ENCODE measurements around the gene GAPVD1. TPM values are rescaled to one million over a fixed set of nuclear protein-coding genes. Genes with fewer than 3 reads are reported as not detected.
"Not testable (repeated sequence)": the region's sequence is repeated elsewhere in the genome, so short reads cannot be mapped to it uniquely, and the experiment has no call there.

GAPVD1 gene
- total RNA-seq, 1 donor from 2014 or later: 54.8 TPM

- H3K4me3 ChIP-seq: peak overlapping the region; percentile 89 to 99
- H3K27me3 ChIP-seq: no peaks in the 10 kb centered on the region
- DNase-seq (ENCODE audit: extremely low spot score in 2 of 2): no peak
- no peaks in the 10 kb centered on the region for H3K9me3 ChIP-seq
- H3K36me3 ChIP-seq: peaks cover 0 to 3% of the 10 kb centered on the region in 2 donors
- H3K4me1 ChIP-seq: peaks cover 35% of the 10 kb centered on the region
- intact Hi-C loops (cut with DNase I): no loop called here
- TF ChIP-seq POLR2AphosphoS5 (IDR thresholded peaks at IDR 0.05; ENCODE audit: insufficient read depth in 1 of 2, low read depth in 1 of 2): no peak
- TF ChIP-seq POLR2A (IDR thresholded peaks at IDR 0.05): no peak
- TF ChIP-seq CTCF (IDR thresholded peaks at IDR 0.05): no peak
- H3K27ac ChIP-seq: peak overlapping the region; percentile 89
These were observed 817 bp downstream of the GAPVD1 start for GRCh38 chr9:125262294-125262991.

GRCh38 chr9:125264068-125264467 lies 2.4 kb downstream of the GAPVD1 start:
- H3K27me3 ChIP-seq; H3K27ac ChIP-seq; H3K9me3 ChIP-seq; H3K36me3 ChIP-seq; H3K4me3 ChIP-seq; DNase-seq (ENCODE audit: extremely low spot score in 2 of 2); intact Hi-C loops (cut with DNase I): not testable (repeated sequence)
- H3K4me1 ChIP-seq: peaks cover 37% of the 10 kb centered on the region

GRCh38 chr9:125268394-125269013 lies 6.9 kb downstream of the GAPVD1 start:
- H3K4me1 ChIP-seq: peaks cover 53% of the 10 kb centered on the region
- TF ChIP-seq POLR2AphosphoS5 (IDR thresholded peaks at IDR 0.05; ENCODE audit: insufficient read depth in 1 of 2, low read depth in 1 of 2) (no peak), POLR2A (IDR thresholded peaks at IDR 0.05) (no peak), CTCF (IDR thresholded peaks at IDR 0.05) (no peak)
- intact Hi-C loops (cut with DNase I): no loop called here
- H3K36me3 ChIP-seq: peaks cover 0 to 3% of the 10 kb centered on the region in 2 donors
- no peaks in the 10 kb centered on the region for H3K9me3 ChIP-seq
- no peak overlapping the region for H3K4me3 ChIP-seq
- H3K27me3 ChIP-seq: no peaks in the 10 kb centered on the region
- no peak overlapping the region for H3K27ac ChIP-seq
- DNase-seq (ENCODE audit: extremely low spot score in 2 of 2): no peak

- intact Hi-C loops (cut with DNase I): no loop called here
- no peaks in the 10 kb centered on the region for H3K27me3 ChIP-seq
- DNase-seq (ENCODE audit: extremely low spot score in 2 of 2): no peak
These were observed 7.4 kb downstream of the GAPVD1 start for GRCh38 chr9:125269014-125269397.

GRCh38 chr9:125271081-125271480 lies 9.5 kb downstream of the GAPVD1 start:
- Histone ChIP-seq H3K4me1 (peaks cover 41% of the 10 kb centered on the region), H3K9me3 (no peaks in the 10 kb centered on the region), H3K27me3 (no peaks in the 10 kb centered on the region), H3K36me3 (no peaks in the 10 kb centered on the region), H3K4me3 (no peak overlapping the region), H3K27ac (no peak overlapping the region)
- TF ChIP-seq CTCF (IDR thresholded peaks at IDR 0.05): no peak
- TF ChIP-seq POLR2AphosphoS5 (IDR thresholded peaks at IDR 0.05; ENCODE audit: insufficient read depth in 1 of 2, low read depth in 1 of 2): no peak
- TF ChIP-seq POLR2A (IDR thresholded peaks at IDR 0.05): no peak
- intact Hi-C loops (cut with DNase I): no loop called here
- no peak for DNase-seq (ENCODE audit: extremely low spot score in 2 of 2)

More at GRCh38 chr9:125269014-125269397, 7.4 kb downstream of the GAPVD1 start:
- Histone ChIP-seq H3K9me3 (no peaks in the 10 kb centered on the region), H3K4me3 (no peak overlapping the region), H3K27ac (no peak overlapping the region), H3K4me1 (peaks cover 53% of the 10 kb centered on the region), H3K36me3 (peaks cover 0 to 3% of the 10 kb centered on the region in 2 donors)
- no peak for TF ChIP-seq POLR2A (IDR thresholded peaks at IDR 0.05)
- TF ChIP-seq POLR2AphosphoS5 (IDR thresholded peaks at IDR 0.05; ENCODE audit: insufficient read depth in 1 of 2, low read depth in 1 of 2): no peak
- no peak for TF ChIP-seq CTCF (IDR thresholded peaks at IDR 0.05)
